T-helper 1 cell treated with Interleukin-12 subunit alpha and Interleukin-12 subunit beta and Interleukin-4 antibody, amounts not matched to agents 30 μg/mL and 1 μg/mL, for 36 hours (primary cell): ENCODE results near the gene SQOR.
A peak's percentile ranks its signal among the peaks of the same experiment; 100 is the strongest.

ENCODE experiments used
- H3K27ac Mint-ChIP-seq: one replicate; pipeline ENCODE4 v1.8.0; 2021; ENCODE audit warnings: mild to moderate bottlenecking, mixed read lengths
- H3K27me3 Mint-ChIP-seq: one replicate; pipeline ENCODE4 v1.8.0; 2021; ENCODE audit warnings: low read depth, mixed read lengths
- H3K36me3 Mint-ChIP-seq: one replicate; pipeline ENCODE4 v1.8.0; 2021; ENCODE audit warnings: low read depth, mixed read lengths
- H3K4me1 Mint-ChIP-seq: one replicate; pipeline ENCODE4 v1.8.0; 2021; ENCODE audit warnings: low read depth, mixed read lengths
- H3K4me3 Mint-ChIP-seq: one replicate; pipeline ENCODE4 v1.8.0; 2021; ENCODE audit warnings: mild to moderate bottlenecking, moderate library complexity, mixed read lengths
- H3K9me3 Mint-ChIP-seq: one replicate; pipeline ENCODE4 v1.8.0; 2021; ENCODE audit warnings: mixed read lengths

The SQOR gene

GRCh38 chr15:45690581-45691260 is 55.9 kb downstream of the SQOR start:
- peaks cover 2% of the 10 kb centered on the region for H3K4me1 Mint-ChIP-seq
- H3K9me3 Mint-ChIP-seq: no peaks in the 10 kb centered on the region
- no peak overlapping the region for H3K4me3 Mint-ChIP-seq
- H3K27ac Mint-ChIP-seq: no peak overlapping the region
- H3K27me3 Mint-ChIP-seq: no peaks in the 10 kb centered on the region
- H3K36me3 Mint-ChIP-seq: peaks cover 40% of the 10 kb centered on the region

GRCh38 chr15:45701108-45701507 is 66.3 kb downstream of the SQOR start:
- Mint-ChIP-seq H3K36me3 (peaks cover 4% of the 10 kb centered on the region), H3K4me3 (no peak overlapping the region), H3K27ac (no peak overlapping the region), H3K27me3 (peaks cover 27% of the 10 kb centered on the region), H3K4me1 (peaks cover 18% of the 10 kb centered on the region), H3K9me3 (no peaks in the 10 kb centered on the region)

DNA sequence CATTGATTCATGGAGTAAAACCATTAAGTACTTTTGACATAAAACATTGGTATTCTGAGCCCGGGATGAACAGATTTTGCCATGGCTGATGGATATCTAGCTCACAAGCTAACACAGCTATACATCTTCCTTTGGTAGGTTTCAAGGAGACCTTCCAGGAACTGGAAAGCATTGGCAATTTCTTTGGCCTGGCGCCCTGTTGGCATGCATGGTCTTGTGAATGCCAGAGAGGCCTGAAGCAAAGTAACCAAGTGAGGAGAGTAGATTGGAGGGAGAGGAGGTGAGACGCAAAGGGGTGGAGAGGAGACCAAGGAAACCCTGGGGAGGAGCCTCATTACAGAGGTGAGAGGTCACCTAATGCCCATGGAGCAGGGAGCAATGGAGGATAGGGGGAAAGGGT is 67.2 kb downstream of the SQOR start:
- Mint-ChIP-seq H3K4me1 (peaks cover 17% of the 10 kb centered on the region), H3K36me3 (peaks cover 3% of the 10 kb centered on the region), H3K27me3 (peaks cover 27% of the 10 kb centered on the region), H3K27ac (no peak overlapping the region), H3K4me3 (no peak overlapping the region), H3K9me3 (no peaks in the 10 kb centered on the region)

GRCh38 chr15:45703670-45704328 is 69.0 kb downstream of the SQOR start:
- H3K9me3 Mint-ChIP-seq: no peaks in the 10 kb centered on the region
- H3K4me3 Mint-ChIP-seq: peak overlapping the region; percentile 37
- peaks cover 1% of the 10 kb centered on the region for H3K36me3 Mint-ChIP-seq
- peaks cover 27% of the 10 kb centered on the region for H3K27me3 Mint-ChIP-seq
- no peak overlapping the region for H3K27ac Mint-ChIP-seq
- peaks cover 16% of the 10 kb centered on the region for H3K4me1 Mint-ChIP-seq

GRCh38 chr15:45704329-45705249 is 69.8 kb downstream of the SQOR start:
- Mint-ChIP-seq H3K27me3 (peaks cover 27% of the 10 kb centered on the region), H3K4me3 (peak overlapping the region; percentile 89), H3K9me3 (no peaks in the 10 kb centered on the region), H3K27ac (no peak overlapping the region), H3K36me3 (peaks cover 1% of the 10 kb centered on the region), H3K4me1 (peaks cover 16% of the 10 kb centered on the region)

GRCh38 chr15:45705510-45706473 is 71.0 kb downstream of the SQOR start:
- Mint-ChIP-seq H3K4me1 (peaks cover 16% of the 10 kb centered on the region), H3K27ac (peak overlapping the region; percentile 0), H3K36me3 (peaks cover 1% of the 10 kb centered on the region), H3K4me3 (peak overlapping the region; percentile 89), H3K27me3 (peaks cover 27% of the 10 kb centered on the region), H3K9me3 (no peaks in the 10 kb centered on the region)

DNA sequence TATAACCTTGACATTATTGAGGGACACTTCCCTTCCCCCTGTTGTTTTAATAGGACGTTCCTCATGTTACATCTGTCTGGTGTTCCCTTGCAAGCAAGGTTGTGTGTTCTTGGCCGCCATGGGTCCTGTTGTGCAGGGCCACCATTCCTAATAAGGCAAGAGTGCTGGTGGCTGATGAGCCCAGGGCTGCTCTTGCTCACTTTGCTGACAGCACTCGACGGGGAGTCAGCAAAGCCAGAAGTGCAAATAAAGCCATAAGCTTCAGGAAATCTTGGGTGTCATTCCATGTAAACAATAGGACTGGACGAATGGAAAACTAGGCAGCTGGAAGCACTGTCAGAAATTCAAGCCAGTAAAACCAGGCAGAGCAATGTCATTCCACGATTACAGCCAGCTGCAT is 75.8 kb downstream of the SQOR start:
- Mint-ChIP-seq H3K4me3 (no peak overlapping the region), H3K9me3 (no peaks in the 10 kb centered on the region), H3K27ac (no peak overlapping the region), H3K4me1 (peaks cover 5% of the 10 kb centered on the region), H3K27me3 (peaks cover 10% of the 10 kb centered on the region), H3K36me3 (no peaks in the 10 kb centered on the region)

DNA sequence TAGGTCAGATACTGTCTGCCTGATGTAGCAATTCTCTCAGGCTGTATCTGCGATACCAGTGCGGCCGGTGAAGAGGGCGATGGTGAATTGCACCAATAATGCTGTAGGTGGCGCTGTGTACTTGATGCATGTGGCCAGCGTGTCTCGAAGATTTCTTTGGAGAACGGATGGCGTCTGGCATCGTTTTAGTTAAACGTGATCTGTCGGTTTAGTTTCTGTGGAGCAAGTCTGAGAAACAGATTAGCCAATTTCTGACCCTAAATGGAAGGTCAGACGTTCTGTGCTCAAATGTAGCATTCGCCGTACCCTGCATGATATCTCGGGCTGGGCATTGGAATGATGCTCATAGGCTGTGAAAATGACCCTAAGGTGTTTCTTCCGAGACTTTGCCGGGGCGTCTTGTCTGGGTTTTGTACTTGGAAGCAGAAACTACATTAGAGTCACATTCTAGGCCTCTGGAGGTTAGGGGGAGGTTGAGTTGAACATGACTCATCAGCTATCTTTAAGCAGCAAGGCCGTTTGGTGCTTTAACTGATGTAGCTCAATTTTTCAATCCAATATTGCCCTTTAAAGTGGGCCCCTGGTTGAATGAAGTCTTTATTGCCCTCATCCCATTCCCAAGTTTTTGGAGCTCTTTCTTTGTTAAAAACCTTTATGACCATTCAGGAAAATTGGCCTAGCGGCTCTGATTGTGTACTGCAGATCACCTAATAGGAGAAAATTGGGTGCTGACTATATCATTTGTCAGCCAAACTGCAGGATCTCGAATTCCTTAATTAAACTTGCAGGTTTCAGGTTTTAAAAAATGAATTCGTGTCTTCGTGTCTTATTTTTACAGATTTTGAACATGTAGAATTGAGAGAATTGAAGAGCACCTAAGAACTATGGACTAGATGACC is 80.0 kb downstream of the SQOR start:
- Mint-ChIP-seq H3K9me3 (no peaks in the 10 kb centered on the region), H3K27me3 (peaks cover 19% of the 10 kb centered on the region), H3K4me1 (peaks cover 1% of the 10 kb centered on the region), H3K4me3 (no peak overlapping the region), H3K27ac (no peak overlapping the region), H3K36me3 (no peaks in the 10 kb centered on the region)

DNA sequence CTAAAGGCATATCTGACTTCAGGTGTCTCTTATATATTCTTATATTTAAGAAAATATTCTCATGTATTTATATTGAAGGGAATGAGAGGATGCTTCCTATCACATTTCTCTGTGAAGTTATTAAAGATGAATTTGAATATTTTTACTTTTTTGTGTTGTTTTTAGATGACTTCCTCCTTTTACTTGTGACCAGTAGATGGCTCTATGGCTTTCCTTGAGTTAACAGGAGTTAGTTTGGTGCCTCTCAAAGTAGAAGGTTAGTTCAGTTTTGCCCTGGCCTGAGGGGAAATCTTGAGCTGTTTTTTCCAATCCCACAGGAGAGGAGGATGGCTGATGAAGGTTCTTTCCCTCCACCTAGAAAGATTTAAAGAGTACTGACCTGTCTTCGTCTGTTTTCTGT is 80.7 kb downstream of the SQOR start:
- Mint-ChIP-seq H3K27ac (no peak overlapping the region), H3K4me3 (no peak overlapping the region), H3K4me1 (peaks cover 1% of the 10 kb centered on the region), H3K9me3 (no peaks in the 10 kb centered on the region), H3K36me3 (no peaks in the 10 kb centered on the region), H3K27me3 (peaks cover 21% of the 10 kb centered on the region)

DNA sequence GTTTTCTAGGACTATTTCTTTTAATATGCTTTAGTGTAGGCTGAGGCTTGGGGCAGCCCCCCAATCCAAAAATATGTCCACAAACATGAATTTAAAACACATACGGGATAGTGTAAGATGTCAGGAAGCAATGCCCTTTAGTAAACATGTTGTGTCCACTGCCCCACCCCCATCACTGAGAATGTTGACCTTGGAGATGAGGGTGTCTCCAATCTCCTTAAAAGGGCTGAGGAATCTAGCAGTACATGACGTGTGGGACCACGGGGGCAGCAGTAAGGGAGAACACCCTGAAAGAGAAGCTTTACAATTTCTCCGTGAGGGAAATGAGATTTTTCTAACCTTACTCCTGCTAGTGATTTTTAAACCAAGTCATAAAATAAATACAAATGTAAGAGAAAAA is 84.7 kb downstream of the SQOR start:
- peaks cover 1% of the 10 kb centered on the region for H3K4me1 Mint-ChIP-seq
- no peaks in the 10 kb centered on the region for H3K9me3 Mint-ChIP-seq
- no peaks in the 10 kb centered on the region for H3K36me3 Mint-ChIP-seq
- H3K27me3 Mint-ChIP-seq: peaks cover 31% of the 10 kb centered on the region
- no peak overlapping the region for H3K27ac Mint-ChIP-seq
- H3K4me3 Mint-ChIP-seq: no peak overlapping the region

DNA sequence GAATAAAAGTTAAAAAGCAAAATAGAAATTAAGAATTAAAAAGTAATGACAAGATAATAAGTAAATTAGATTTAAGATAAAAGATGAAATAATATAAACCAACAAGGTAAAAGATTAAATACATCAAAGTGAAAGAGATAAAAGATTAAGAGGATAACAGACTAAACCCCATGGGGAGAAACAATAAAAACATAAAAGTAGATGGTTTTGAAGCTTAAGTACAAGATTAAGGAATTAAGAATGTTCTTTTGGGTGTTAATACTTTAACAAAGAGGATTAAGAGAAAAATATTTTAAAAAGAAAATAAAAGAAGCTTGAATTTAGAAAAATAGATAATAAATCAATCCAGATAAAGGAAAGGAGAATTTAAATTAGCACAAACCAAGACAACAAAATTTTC is 85.4 kb downstream of the SQOR start:
- Mint-ChIP-seq H3K27me3 (peaks cover 30% of the 10 kb centered on the region), H3K4me1 (no peaks in the 10 kb centered on the region), H3K27ac (no peak overlapping the region), H3K36me3 (no peaks in the 10 kb centered on the region), H3K9me3 (no peaks in the 10 kb centered on the region), H3K4me3 (no peak overlapping the region)

GRCh38 chr15:45728641-45729040 is 93.8 kb downstream of the SQOR start:
- H3K4me3 Mint-ChIP-seq: no peak overlapping the region
- H3K27ac Mint-ChIP-seq: no peak overlapping the region
- no peaks in the 10 kb centered on the region for H3K9me3 Mint-ChIP-seq
- H3K4me1 Mint-ChIP-seq: no peaks in the 10 kb centered on the region
- H3K36me3 Mint-ChIP-seq: no peaks in the 10 kb centered on the region
- peaks cover 34% of the 10 kb centered on the region for H3K27me3 Mint-ChIP-seq

- Mint-ChIP-seq H3K36me3 (no peaks in the 10 kb centered on the region), H3K4me1 (no peaks in the 10 kb centered on the region), H3K9me3 (no peaks in the 10 kb centered on the region), H3K27ac (no peak overlapping the region), H3K4me3 (no peak overlapping the region), H3K27me3 (peaks cover 34% of the 10 kb centered on the region)
These were observed 94.3 kb downstream of the SQOR start for GRCh38 chr15:45729141-45729540.
